CD4-positive, CD25-positive, alpha-beta regulatory T cell (primary cell): Measurements from ENCODE around the gene POLR1C. TPM values are rescaled to one million over a fixed set of nuclear protein-coding genes. Genes with fewer than 3 reads are reported as not detected.

Source experiments
- ATAC-seq, 2 donors: fragments of 150-1000 bp; cut with Tn5 transposase; one replicate each; pipeline ENCODE4 v1.10.0; 2021; ENCODE audit warnings: low read depth in 2 of 2, moderate number of reproducible peaks in 2 of 2, moderate library complexity in 1 of 2
- DNase-seq, 3 donors: peaks; one replicate each; pipeline versions ENCODE4 v3.0.0 to v3.0.0-alpha.2; 2012 to 2022; ENCODE audit warnings: mixed read lengths in 1 of 3
- H3K27ac ChIP-seq: one replicate; pipeline ENCODE4 v1.7.0; 2013; ENCODE audit warnings: mild to moderate bottlenecking, low read length; ENCODE audit not compliant: insufficient read depth, poor library complexity, severe bottlenecking
- H3K27me3 ChIP-seq: one replicate; pipeline ENCODE4 v1.7.0; 2013; ENCODE audit warnings: low read length; ENCODE audit not compliant: control insufficient read depth, insufficient read depth
- H3K36me3 ChIP-seq: one replicate; pipeline ENCODE4 v1.7.0; 2013; ENCODE audit warnings: mild to moderate bottlenecking, low read length, moderate library complexity; ENCODE audit not compliant: control insufficient read depth, insufficient read depth
- H3K4me1 ChIP-seq: 2 replicates; pipeline ENCODE4 v1.7.0; 2013; ENCODE audit warnings: mild to moderate bottlenecking, low read length; ENCODE audit not compliant: insufficient read depth, control insufficient read depth, poor library complexity, severe bottlenecking
- H3K4me3 ChIP-seq: one replicate; pipeline ENCODE4 v1.7.0; 2013; ENCODE audit warnings: low read depth, mild to moderate bottlenecking, low read length, moderate library complexity
- H3K9me3 ChIP-seq, 2 experiments: 1 replicate in 1 of 2; 2 replicates in 1 of 2; pipeline ENCODE4 v1.7.0; 2013; ENCODE audit warnings: low read length in 2 of 2, mild to moderate bottlenecking in 1 of 2, moderate library complexity in 1 of 2; ENCODE audit not compliant: control insufficient read depth in 2 of 2
- H3K27ac Mint-ChIP-seq, 3 donors: one replicate each; pipeline ENCODE4 v1.8.0; 2020 to 2022; ENCODE audit warnings: mild to moderate bottlenecking in 3 of 3, mixed read lengths in 3 of 3, moderate library complexity in 2 of 3
- H3K27me3 Mint-ChIP-seq: one replicate; pipeline ENCODE4 v1.8.0; 2022; ENCODE audit warnings: mild to moderate bottlenecking, mixed read lengths
- H3K36me3 Mint-ChIP-seq: one replicate; pipeline ENCODE4 v1.8.0; 2020; ENCODE audit warnings: mixed read lengths
- H3K4me1 Mint-ChIP-seq, 4 donors: one replicate each; pipeline ENCODE4 v1.8.0; 2020 to 2022; ENCODE audit warnings: mixed read lengths in 4 of 4, mild to moderate bottlenecking in 1 of 4
- H3K4me3 Mint-ChIP-seq, 4 donors: one replicate each; pipeline ENCODE4 v1.8.0; 2020 to 2022; ENCODE audit warnings: mild to moderate bottlenecking in 4 of 4, mixed read lengths in 4 of 4, moderate library complexity in 3 of 4
- H3K9me3 Mint-ChIP-seq, 7 donors: one replicate each; pipeline ENCODE4 v1.8.0; 2020 to 2022; ENCODE audit warnings: mixed read lengths in 7 of 7, mild to moderate bottlenecking in 3 of 7, moderate library complexity in 2 of 7
- polyA plus RNA-seq, 4 donors: library from polyadenylated mRNA; unstranded; fragments of 300-500 nt; fragmentation: Illumina TruSeq; gene quantifications; one replicate each; pipeline ENCODE4 v1.2.3, GENCODE V29; 2021
- total RNA-seq: library from RNA; stranded (reverse); gene quantifications from one replicate; pipeline ENCODE4 v1.2.3, GENCODE V29; 2022

POLR1C gene
- total and polyA plus RNA-seq, 5 donors from 2014 or later, result 8.4 to 26.8 (median 14.4) TPM

GRCh38 chr6:43472515-43472914, 44.4 kb upstream of the POLR1C start:
- ATAC-seq (no peak), DNase-seq (no peak)
- Mint-ChIP-seq H3K36me3 (no peaks in the 10 kb centered on the region), H3K27ac (no peak overlapping the region), H3K4me3 (no peak overlapping the region), H3K9me3 (peaks cover 0 to 1% (median 0%) of the 10 kb centered on the region in 7 donors), H3K4me1 (peaks cover 6 to 11% (median 8%) of the 10 kb centered on the region in 4 donors), H3K27me3 (peaks cover 13% of the 10 kb centered on the region)
- Histone ChIP-seq H3K36me3 (no peaks in the 10 kb centered on the region), H3K27me3 (peaks cover 5% of the 10 kb centered on the region), H3K4me1 (peaks cover 6% of the 10 kb centered on the region), H3K4me3 (no peak overlapping the region), H3K27ac (no peak overlapping the region), H3K9me3 (no peaks in the 10 kb centered on the region)

DNA sequence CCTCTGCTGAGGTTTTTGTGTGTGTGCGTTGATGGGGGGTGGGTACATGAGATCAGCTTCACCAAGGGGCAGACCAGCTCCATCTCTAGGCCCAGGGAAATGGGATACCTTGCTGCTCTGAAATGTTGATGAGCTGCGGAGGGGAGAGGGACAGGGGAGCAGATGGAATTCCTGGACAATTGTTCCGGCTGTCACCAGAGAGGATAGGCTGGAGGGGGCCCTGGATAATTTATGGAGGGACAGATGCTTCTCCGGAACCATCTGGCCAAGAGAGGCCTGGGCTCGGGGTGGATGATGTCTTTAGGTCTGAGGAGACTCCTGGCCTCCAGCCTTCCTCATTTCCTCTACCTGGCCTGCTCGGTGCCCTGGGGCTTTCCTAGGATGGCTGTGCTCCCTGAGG, 41.4 kb upstream of the POLR1C start:
- Histone ChIP-seq H3K27me3 (no peaks in the 10 kb centered on the region), H3K9me3 (no peaks in the 10 kb centered on the region), H3K4me3 (no peak overlapping the region), H3K36me3 (no peaks in the 10 kb centered on the region), H3K4me1 (peaks cover 22% of the 10 kb centered on the region), H3K27ac (no peak overlapping the region)
- Mint-ChIP-seq H3K4me1 (peaks cover 16 to 39% (median 30%) of the 10 kb centered on the region in 4 donors), H3K4me3 (no peak overlapping the region), H3K9me3 (peaks cover 0 to 1% (median 0%) of the 10 kb centered on the region in 7 donors), H3K27ac (peak overlapping the region in 1 of 3 donors; percentile 51), H3K36me3 (no peaks in the 10 kb centered on the region), H3K27me3 (peaks cover 13% of the 10 kb centered on the region)
- DNase-seq (no peak), ATAC-seq (no peak)

DNA sequence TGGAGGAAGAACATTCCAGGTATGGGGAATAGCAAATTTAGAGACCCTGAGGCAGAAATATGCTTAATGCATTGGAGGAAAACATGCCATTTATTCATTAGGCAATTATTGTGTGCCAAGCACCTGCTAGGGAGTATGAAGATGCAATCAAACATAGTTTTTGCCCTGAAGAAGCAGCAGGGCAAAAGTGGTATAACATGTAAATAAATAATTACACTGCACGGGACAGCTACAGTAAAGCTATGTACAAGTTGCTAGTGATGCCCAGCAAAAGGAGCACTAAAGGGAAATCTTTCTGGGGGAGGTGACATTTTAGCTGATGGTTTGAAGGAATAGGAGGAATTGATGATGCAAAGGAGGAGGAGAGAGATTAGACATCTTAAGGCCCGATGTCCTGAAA, 40.1 kb upstream of the POLR1C start:
- Histone ChIP-seq H3K9me3 (no peaks in the 10 kb centered on the region), H3K36me3 (no peaks in the 10 kb centered on the region), H3K4me3 (peak overlapping the region; percentile 82), H3K27me3 (no peaks in the 10 kb centered on the region), H3K4me1 (peaks cover 22% of the 10 kb centered on the region), H3K27ac (peak overlapping the region; percentile 94)
- Mint-ChIP-seq H3K4me1 (peaks cover 22 to 47% (median 37%) of the 10 kb centered on the region in 4 donors), H3K27ac (peak overlapping the region; percentile 72 to 99 (median 95)), H3K4me3 (peak overlapping the region; percentile 93 to 98 (median 95)), H3K9me3 (no peaks in the 10 kb centered on the region), H3K27me3 (peaks cover 4% of the 10 kb centered on the region), H3K36me3 (no peaks in the 10 kb centered on the region)
- no peak for ATAC-seq
- DNase-seq, result peak in 1 of 3 donors; percentile 23

DNA sequence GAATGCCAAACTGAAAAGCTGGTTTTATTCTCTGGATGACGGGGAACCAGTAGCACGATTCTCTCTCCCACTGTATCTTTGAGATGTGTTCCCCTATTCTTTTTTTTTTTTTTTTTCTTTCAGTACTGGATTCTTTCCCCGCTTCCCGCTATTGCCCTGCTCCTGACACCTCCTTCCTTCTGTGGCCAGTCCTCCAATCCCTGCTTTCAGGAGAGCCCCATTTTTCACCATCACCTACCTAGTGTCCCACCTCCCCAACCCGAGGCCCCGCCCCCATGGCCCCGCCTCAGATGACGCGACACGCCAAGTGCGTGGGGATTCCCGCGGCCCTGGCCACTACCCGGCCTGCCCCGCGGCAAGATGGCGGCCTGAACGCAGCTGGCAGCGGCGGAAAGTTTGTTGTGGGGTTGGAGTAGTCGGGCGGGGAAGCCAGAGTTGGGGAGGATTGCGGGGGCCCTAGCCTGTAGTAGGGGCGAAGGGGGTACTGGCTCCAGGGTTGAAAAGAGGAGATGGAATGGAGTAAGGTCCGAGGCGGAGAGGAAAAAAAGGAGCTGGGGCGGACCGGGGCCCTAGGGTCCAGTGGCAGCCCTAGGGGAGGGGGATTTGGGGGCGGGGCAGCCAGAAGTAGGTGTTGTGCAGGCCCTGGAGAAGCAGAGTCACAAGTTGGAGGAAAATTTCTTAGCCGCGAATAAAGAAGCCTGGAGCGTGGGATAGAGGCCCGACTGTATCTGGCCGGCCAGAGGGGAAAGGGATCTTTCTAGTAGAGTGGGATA, 39.5 kb upstream of the POLR1C start, which contains the start of gene TJAP1:
Gene TJAP1 (plus strand): TSS at position 336 of the 773 bp plus-strand sequence. CDS start 21,432 bp downstream, outside the sequence.
- Mint-ChIP-seq H3K27me3 (peaks cover 4% of the 10 kb centered on the region), H3K4me1 (peaks cover 25 to 53% (median 43%) of the 10 kb centered on the region in 4 donors), H3K4me3 (peak within 1 kb of the TSS; percentile 93 to 98 (median 95)), H3K36me3 (peaks cover 3% of the 10 kb centered on the region), H3K27ac (peak within 1 kb of the TSS; percentile 95 to 99 (median 97)), H3K9me3 (no peaks in the 10 kb centered on the region)
- H3K27me3 ChIP-seq, result no peaks in the 10 kb centered on the region
- peak within 1 kb of the TSS; percentile 94 for H3K27ac ChIP-seq
- H3K4me1 ChIP-seq, result peaks cover 22% of the 10 kb centered on the region
- DNase-seq (peak; percentile 91 to 94 (median 93)), ATAC-seq (peak; percentile 100)
- no peaks in the 10 kb centered on the region for H3K36me3 ChIP-seq
- H3K4me3 ChIP-seq, result peak within 1 kb of the TSS; percentile 84
- no peaks in the 10 kb centered on the region for H3K9me3 ChIP-seq

- peaks cover 27 to 55% (median 44%) of the 10 kb centered on the region in 4 donors for H3K4me1 Mint-ChIP-seq
These were observed 38.9 kb upstream of the POLR1C start for GRCh38 chr6:43478008-43478372.

GRCh38 chr6:43481075-43481474, 35.8 kb upstream of the POLR1C start:
- peaks cover 32 to 64% (median 53%) of the 10 kb centered on the region in 4 donors for H3K4me1 Mint-ChIP-seq

More at GRCh38 chr6:43478008-43478372, 38.9 kb upstream of the POLR1C start:
- ATAC-seq (no peak), DNase-seq (peak in 1 of 3 donors; percentile 12)
- Mint-ChIP-seq H3K4me3 (peak overlapping the region; percentile 93 to 98 (median 95)), H3K36me3 (peaks cover 4% of the 10 kb centered on the region), H3K27me3 (peaks cover 4% of the 10 kb centered on the region), H3K9me3 (no peaks in the 10 kb centered on the region), H3K27ac (peak overlapping the region; percentile 95 to 99 (median 97))
- Histone ChIP-seq H3K4me3 (peak overlapping the region; percentile 84), H3K9me3 (no peaks in the 10 kb centered on the region), H3K27ac (peak overlapping the region; percentile 94), H3K27me3 (no peaks in the 10 kb centered on the region), H3K36me3 (no peaks in the 10 kb centered on the region), H3K4me1 (peaks cover 22% of the 10 kb centered on the region)

GRCh38 chr6:43481591-43482236, 35.2 kb upstream of the POLR1C start:
- Histone ChIP-seq H3K36me3 (no peaks in the 10 kb centered on the region), H3K4me1 (peaks cover 22% of the 10 kb centered on the region), H3K27me3 (no peaks in the 10 kb centered on the region), H3K4me3 (no peak overlapping the region), H3K9me3 (no peaks in the 10 kb centered on the region), H3K27ac (no peak overlapping the region)
- no peak for DNase-seq
- H3K27ac Mint-ChIP-seq, result no peak overlapping the region
- no peak for ATAC-seq
- H3K9me3 Mint-ChIP-seq, result no peaks in the 10 kb centered on the region
- H3K36me3 Mint-ChIP-seq, result peaks cover 15% of the 10 kb centered on the region
- H3K4me1 Mint-ChIP-seq, result peaks cover 29 to 63% (median 50%) of the 10 kb centered on the region in 4 donors
- H3K27me3 Mint-ChIP-seq, result no peaks in the 10 kb centered on the region
- H3K4me3 Mint-ChIP-seq, result peak overlapping the region in 1 of 4 donors; percentile 15

More at GRCh38 chr6:43481075-43481474, 35.8 kb upstream of the POLR1C start:
- Histone ChIP-seq H3K9me3 (no peaks in the 10 kb centered on the region), H3K4me3 (no peak overlapping the region), H3K4me1 (peaks cover 22% of the 10 kb centered on the region), H3K27me3 (no peaks in the 10 kb centered on the region), H3K27ac (no peak overlapping the region), H3K36me3 (no peaks in the 10 kb centered on the region)
- no peak for DNase-seq
- Mint-ChIP-seq H3K27ac (no peak overlapping the region), H3K4me3 (peak overlapping the region in 2 of 4 donors; percentile 55 to 74), H3K27me3 (no peaks in the 10 kb centered on the region), H3K9me3 (no peaks in the 10 kb centered on the region), H3K36me3 (peaks cover 12% of the 10 kb centered on the region)
- no peak for ATAC-seq
